Measurements from ENCODE around the gene PIEZO1. TPM values are rescaled to one million over a fixed set of nuclear protein-coding genes. Genes with fewer than 3 reads are reported as not detected.

Gene PIEZO1
- total RNA-seq, 1 experiment from 2014 or later: 86.8 TPM

- Histone ChIP-seq H3K27me3 (ENCODE audit: control insufficient read depth, insufficient read depth, low read length) (no peaks in the 10 kb centered on the region), H3K4me3 (ENCODE audit: insufficient read depth, low read depth, low read length) (no peak overlapping the region), H3K36me3 (replicated peaks; ENCODE audit: control insufficient read depth, insufficient read depth, low read length) (peaks cover 4% of the 10 kb centered on the region)
- DNase-seq: no peak
Observed at GRCh38 chr16:88730632-88731607, 54.1 kb downstream of the PIEZO1 start.

GRCh38 chr16:88727871-88728270 is 57.1 kb downstream of the PIEZO1 start:
- no peak for DNase-seq
- H3K4me3 ChIP-seq (ENCODE audit: insufficient read depth, low read depth, low read length): no peak overlapping the region
- no peaks in the 10 kb centered on the region for H3K27me3 ChIP-seq (ENCODE audit: control insufficient read depth, insufficient read depth, low read length)
- peaks cover 1% of the 10 kb centered on the region for H3K36me3 ChIP-seq (replicated peaks; ENCODE audit: control insufficient read depth, insufficient read depth, low read length)

GRCh38 chr16:88726981-88727380 is 58.0 kb downstream of the PIEZO1 start:
- no peaks in the 10 kb centered on the region for H3K27me3 ChIP-seq (ENCODE audit: control insufficient read depth, insufficient read depth, low read length)
- no peak overlapping the region for H3K4me3 ChIP-seq (ENCODE audit: insufficient read depth, low read depth, low read length)
- H3K36me3 ChIP-seq (replicated peaks; ENCODE audit: control insufficient read depth, insufficient read depth, low read length): peaks cover 1% of the 10 kb centered on the region
- DNase-seq: no peak

- Histone ChIP-seq H3K36me3 (replicated peaks; ENCODE audit: control insufficient read depth, insufficient read depth, low read length) (peaks cover 2% of the 10 kb centered on the region), H3K27me3 (ENCODE audit: control insufficient read depth, insufficient read depth, low read length) (no peaks in the 10 kb centered on the region), H3K4me3 (ENCODE audit: insufficient read depth, low read depth, low read length) (no peak overlapping the region)
- no peak for DNase-seq
Observed at GRCh38 chr16:88726408-88726749, 58.6 kb downstream of the PIEZO1 start.

GRCh38 chr16:88725609-88726407 is 59.2 kb downstream of the PIEZO1 start:
- no peak for DNase-seq
- Histone ChIP-seq H3K36me3 (replicated peaks; ENCODE audit: control insufficient read depth, insufficient read depth, low read length) (peaks cover 3% of the 10 kb centered on the region), H3K4me3 (ENCODE audit: insufficient read depth, low read depth, low read length) (no peak overlapping the region), H3K27me3 (ENCODE audit: control insufficient read depth, insufficient read depth, low read length) (no peaks in the 10 kb centered on the region)

GRCh38 chr16:88724855-88725555 is 60.0 kb downstream of the PIEZO1 start:
- Histone ChIP-seq H3K36me3 (replicated peaks; ENCODE audit: control insufficient read depth, insufficient read depth, low read length) (peaks cover 2% of the 10 kb centered on the region), H3K27me3 (ENCODE audit: control insufficient read depth, insufficient read depth, low read length) (no peaks in the 10 kb centered on the region), H3K4me3 (ENCODE audit: insufficient read depth, low read depth, low read length) (no peak overlapping the region)
- no peak for DNase-seq

GRCh38 chr16:88723911-88724310 is 61.1 kb downstream of the PIEZO1 start:
- DNase-seq: no peak
- H3K36me3 ChIP-seq (replicated peaks; ENCODE audit: control insufficient read depth, insufficient read depth, low read length): peaks cover 3% of the 10 kb centered on the region
- H3K4me3 ChIP-seq (ENCODE audit: insufficient read depth, low read depth, low read length): no peak overlapping the region
- no peaks in the 10 kb centered on the region for H3K27me3 ChIP-seq (ENCODE audit: control insufficient read depth, insufficient read depth, low read length)

GRCh38 chr16:88723507-88723887 is 61.5 kb downstream of the PIEZO1 start:
- Histone ChIP-seq H3K27me3 (ENCODE audit: control insufficient read depth, insufficient read depth, low read length) (no peaks in the 10 kb centered on the region), H3K36me3 (replicated peaks; ENCODE audit: control insufficient read depth, insufficient read depth, low read length) (peaks cover 3% of the 10 kb centered on the region), H3K4me3 (ENCODE audit: insufficient read depth, low read depth, low read length) (no peak overlapping the region)
- no peak for DNase-seq

- no peaks in the 10 kb centered on the region for H3K27me3 ChIP-seq (ENCODE audit: control insufficient read depth, insufficient read depth, low read length)
- DNase-seq: peak; percentile 83
Observed at GRCh38 chr16:88722784-88723506, 62.1 kb downstream of the PIEZO1 start.

GRCh38 chr16:88721815-88722755 is 62.9 kb downstream of the PIEZO1 start:
- H3K27me3 ChIP-seq (ENCODE audit: control insufficient read depth, insufficient read depth, low read length): no peaks in the 10 kb centered on the region
- no peak for DNase-seq
- no peak overlapping the region for H3K4me3 ChIP-seq (ENCODE audit: insufficient read depth, low read depth, low read length)
- H3K36me3 ChIP-seq (replicated peaks; ENCODE audit: control insufficient read depth, insufficient read depth, low read length): peaks cover 3% of the 10 kb centered on the region

More at GRCh38 chr16:88722784-88723506, 62.1 kb downstream of the PIEZO1 start:
- Histone ChIP-seq H3K36me3 (replicated peaks; ENCODE audit: control insufficient read depth, insufficient read depth, low read length) (peaks cover 3% of the 10 kb centered on the region), H3K4me3 (ENCODE audit: insufficient read depth, low read depth, low read length) (no peak overlapping the region)

- H3K36me3 ChIP-seq (replicated peaks; ENCODE audit: control insufficient read depth, insufficient read depth, low read length): peaks cover 5% of the 10 kb centered on the region
- H3K27me3 ChIP-seq (ENCODE audit: control insufficient read depth, insufficient read depth, low read length): no peaks in the 10 kb centered on the region
- DNase-seq: no peak
- H3K4me3 ChIP-seq (ENCODE audit: insufficient read depth, low read depth, low read length): no peak overlapping the region
Observed at GRCh38 chr16:88721236-88721635, 63.8 kb downstream of the PIEZO1 start.

GRCh38 chr16:88720396-88720970 is 64.5 kb downstream of the PIEZO1 start:
- H3K4me3 ChIP-seq (ENCODE audit: insufficient read depth, low read depth, low read length): no peak overlapping the region
- H3K36me3 ChIP-seq (replicated peaks; ENCODE audit: control insufficient read depth, insufficient read depth, low read length): peaks cover 5% of the 10 kb centered on the region
- no peaks in the 10 kb centered on the region for H3K27me3 ChIP-seq (ENCODE audit: control insufficient read depth, insufficient read depth, low read length)
- no peak for DNase-seq

GRCh38 chr16:88719933-88720296 is 65.1 kb downstream of the PIEZO1 start:
- H3K36me3 ChIP-seq (replicated peaks; ENCODE audit: control insufficient read depth, insufficient read depth, low read length): peaks cover 5% of the 10 kb centered on the region
- H3K27me3 ChIP-seq (ENCODE audit: control insufficient read depth, insufficient read depth, low read length): no peaks in the 10 kb centered on the region
- H3K4me3 ChIP-seq (ENCODE audit: insufficient read depth, low read depth, low read length): no peak overlapping the region
- no peak for DNase-seq

Data from H7 (cell line).